Prostate gland (tissue), 2 donors: ENCODE data around the gene IFNB1. TPM values are rescaled to one million over a fixed set of nuclear protein-coding genes. Genes with fewer than 3 reads are reported as not detected.

Experiments
- DNase-seq: peaks from one replicate; pipeline ENCODE4 v3.0.0-alpha.2; 2019; ENCODE audit warnings: low spot score
- H3K27ac ChIP-seq, 2 donors: fragments of 200-600 bp; sonication (generic); 2 replicates each; pipeline ENCODE4 v1.5.1; 2017 to 2019
- H3K27me3 ChIP-seq: fragments of 200-600 bp; sonication (generic); replicated peaks from 2 replicates; pipeline ENCODE4 v1.5.1; 2019; ENCODE audit not compliant: insufficient read depth
- H3K36me3 ChIP-seq, 2 donors: fragments of 200-600 bp; sonication (generic); 1 replicate in 1 of 2; 2 replicates in 1 of 2; pipeline versions ENCODE4 v1.5.1 to v1.8.1; 2017 to 2019
- H3K4me1 ChIP-seq: fragments of 200-600 bp; sonication (generic); replicated peaks from 2 replicates; pipeline ENCODE4 v1.5.1; 2019
- H3K4me3 ChIP-seq, 2 donors: fragments of 200-600 bp; sonication (generic); 2 replicates each; pipeline ENCODE4 v1.5.1; 2017 to 2019
- H3K9me3 ChIP-seq: fragments of 200-600 bp; sonication (generic); 2 replicates; pipeline ENCODE4 v1.5.1; 2017
- POLR2A ChIP-seq: fragments of 450-650 bp; IDR thresholded peaks from one replicate; pipeline ENCODE4 v1.6.1; 2016; ENCODE audit warnings: antibody characterized with exemption, mild to moderate bottlenecking
- POLR2AphosphoS5 ChIP-seq: sonication (generic); formaldehyde crosslinking; IDR thresholded peaks from one replicate; pipeline ENCODE4 v1.6.1; 2017; ENCODE audit warnings: antibody characterized with exemption
- WGBS: methylation state at CpG from one replicate; pipeline ENCODE4 v1.1.5; 2018; 5-methylcytosine and 5-hydroxymethylcytosine counted together
- intact Hi-C: fragments of 100-400 bp; cut with DNase I; formaldehyde crosslinking; loops from one replicate; pipeline ENCODE4 v1.14.2; 2022
- total RNA-seq, 2 donors: library from RNA; depleted of rRNA; stranded (reverse); fragments of >200 nt; gene quantifications; one replicate each; pipeline ENCODE4 v1.1.0, GENCODE V29; 2016
- TF ChIP-seq, protein P1 (sequence below), 4 experiments: fragments of 200-600 bp in 2 of 4; fragments of 450-650 bp in 2 of 4; sonication (generic) in 2 of 4; IDR thresholded peaks; 1 replicate in 3 of 4; 2 replicates in 1 of 4; pipeline ENCODE4 v1.5.1; 2016 to 2019; ENCODE audit warnings: antibody characterized with exemption in 4 of 4, mild to moderate bottlenecking in 2 of 4, moderate library complexity in 2 of 4

Gene IFNB1
- total RNA-seq, 2 donors from 2014 or later: not detected

- no peak overlapping the region for H3K27ac ChIP-seq
- intact Hi-C loops: no loop called here
- no peaks in the 10 kb centered on the region for H3K4me1 ChIP-seq
- 97% methylated on average over 1 of the region's 1 CpG for WGBS
- TF ChIP-seq, protein P1, sequence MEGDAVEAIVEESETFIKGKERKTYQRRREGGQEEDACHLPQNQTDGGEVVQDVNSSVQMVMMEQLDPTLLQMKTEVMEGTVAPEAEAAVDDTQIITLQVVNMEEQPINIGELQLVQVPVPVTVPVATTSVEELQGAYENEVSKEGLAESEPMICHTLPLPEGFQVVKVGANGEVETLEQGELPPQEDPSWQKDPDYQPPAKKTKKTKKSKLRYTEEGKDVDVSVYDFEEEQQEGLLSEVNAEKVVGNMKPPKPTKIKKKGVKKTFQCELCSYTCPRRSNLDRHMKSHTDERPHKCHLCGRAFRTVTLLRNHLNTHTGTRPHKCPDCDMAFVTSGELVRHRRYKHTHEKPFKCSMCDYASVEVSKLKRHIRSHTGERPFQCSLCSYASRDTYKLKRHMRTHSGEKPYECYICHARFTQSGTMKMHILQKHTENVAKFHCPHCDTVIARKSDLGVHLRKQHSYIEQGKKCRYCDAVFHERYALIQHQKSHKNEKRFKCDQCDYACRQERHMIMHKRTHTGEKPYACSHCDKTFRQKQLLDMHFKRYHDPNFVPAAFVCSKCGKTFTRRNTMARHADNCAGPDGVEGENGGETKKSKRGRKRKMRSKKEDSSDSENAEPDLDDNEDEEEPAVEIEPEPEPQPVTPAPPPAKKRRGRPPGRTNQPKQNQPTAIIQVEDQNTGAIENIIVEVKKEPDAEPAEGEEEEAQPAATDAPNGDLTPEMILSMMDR (IDR thresholded peaks at IDR 0.05): no peak
- no peak for TF ChIP-seq POLR2AphosphoS5
- TF ChIP-seq POLR2A: no peak
- H3K36me3 ChIP-seq: no peaks in the 10 kb centered on the region
- no peaks in the 10 kb centered on the region for H3K27me3 ChIP-seq
- DNase-seq: no peak
- no peak overlapping the region for H3K4me3 ChIP-seq
- no peaks in the 10 kb centered on the region for H3K9me3 ChIP-seq
These were observed 3.1 kb upstream of the IFNB1 start for GRCh38 chr9:21080793-21081192.

GRCh38 chr9:21078702-21079101, 960 bp upstream of the IFNB1 start:
- no peak for TF ChIP-seq POLR2AphosphoS5
- no peak for TF ChIP-seq POLR2A
- TF ChIP-seq, protein P1 (IDR thresholded peaks at IDR 0.05): no peak
- Histone ChIP-seq H3K27ac (no peak overlapping the region), H3K4me1 (no peaks in the 10 kb centered on the region), H3K9me3 (no peaks in the 10 kb centered on the region), H3K36me3 (no peaks in the 10 kb centered on the region), H3K4me3 (no peak overlapping the region), H3K27me3 (no peaks in the 10 kb centered on the region)
- intact Hi-C loops: no loop called here
- WGBS: 100% methylated on average over 1 of the region's 1 CpG
- DNase-seq: no peak

DNA sequence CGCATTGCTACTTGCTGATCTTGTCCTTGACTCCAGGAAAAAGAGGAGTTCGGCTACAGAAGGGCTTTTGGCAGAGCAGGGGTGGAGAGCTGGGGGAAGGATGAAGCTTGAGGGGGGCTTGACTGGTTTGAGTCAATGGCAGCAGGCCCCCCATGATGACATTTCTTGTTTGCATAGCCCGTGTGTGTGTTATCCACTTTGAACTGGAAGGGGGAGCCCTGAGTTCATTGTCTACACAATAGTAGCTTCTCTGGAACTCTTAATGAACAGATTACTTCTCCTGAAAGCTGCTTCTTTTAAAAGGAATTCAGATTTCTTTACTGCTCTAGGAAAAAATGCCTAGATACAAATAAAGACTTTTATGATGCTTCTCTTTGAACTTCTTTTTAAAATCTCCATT, 2.3 kb downstream of the IFNB1 start:
- WGBS: 62% methylated on average over 3 of the region's 3 CpGs
- Histone ChIP-seq H3K9me3 (no peaks in the 10 kb centered on the region), H3K27me3 (no peaks in the 10 kb centered on the region), H3K4me1 (no peaks in the 10 kb centered on the region), H3K27ac (no peak overlapping the region), H3K36me3 (no peaks in the 10 kb centered on the region), H3K4me3 (no peak overlapping the region)
- intact Hi-C loops: no loop called here
- TF ChIP-seq POLR2A (no peak), POLR2AphosphoS5 (no peak)
- TF ChIP-seq, protein P1 (IDR thresholded peaks at IDR 0.05): no peak
- no peak for DNase-seq

- intact Hi-C loops: loop anchor here (5.0 kb wide), 1 partner anchor 39 kb away; the partner anchor contains the start of gene HACD4
- no peak for DNase-seq
- Histone ChIP-seq H3K27ac (no peak overlapping the region), H3K27me3 (no peaks in the 10 kb centered on the region), H3K9me3 (no peaks in the 10 kb centered on the region), H3K4me3 (no peak overlapping the region), H3K4me1 (no peaks in the 10 kb centered on the region), H3K36me3 (no peaks in the 10 kb centered on the region)
- TF ChIP-seq POLR2AphosphoS5 (no peak), POLR2A (no peak)
- TF ChIP-seq, protein P1 (IDR thresholded peaks at IDR 0.05): no peak
These were observed 6.8 kb downstream of the IFNB1 start for GRCh38 chr9:21070906-21071305.

DNA sequence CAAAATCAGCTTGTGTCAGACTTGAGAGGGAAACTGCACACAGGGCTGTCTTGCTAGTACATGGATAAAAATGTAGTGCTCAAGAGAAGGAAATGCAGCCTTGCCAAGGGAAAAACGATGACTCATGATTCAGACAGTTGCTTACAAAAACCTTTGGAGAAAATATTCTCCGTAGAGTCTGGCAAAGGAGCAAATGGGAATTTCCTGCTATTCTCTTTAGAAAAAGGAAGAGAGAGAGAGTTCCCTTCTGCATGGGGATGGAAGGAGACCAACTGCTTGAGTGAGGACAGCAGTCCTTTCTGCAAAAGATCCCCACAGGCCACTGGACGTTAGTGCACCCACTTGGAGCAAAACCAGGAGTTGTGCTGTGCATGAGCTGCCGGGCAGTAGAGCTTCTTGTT, 7.6 kb downstream of the IFNB1 start:
- peak; percentile 44 for TF ChIP-seq POLR2AphosphoS5
- TF ChIP-seq, protein P1 (IDR thresholded peaks at IDR 0.05): peak in 1 of 4 experiments; percentile 20
- no peak for TF ChIP-seq POLR2A
- intact Hi-C loops: loop anchor here (5.0 kb wide), 1 partner anchor 38 kb away; the partner anchor contains the start of gene HACD4
- DNase-seq: peak; percentile 33
- no peaks in the 10 kb centered on the region for H3K9me3 ChIP-seq
- WGBS: 6% methylated on average over 4 of the region's 4 CpGs
- H3K27ac ChIP-seq: no peak overlapping the region
- no peaks in the 10 kb centered on the region for H3K36me3 ChIP-seq
- no peaks in the 10 kb centered on the region for H3K27me3 ChIP-seq
- H3K4me1 ChIP-seq: no peaks in the 10 kb centered on the region
- no peak overlapping the region for H3K4me3 ChIP-seq
